ENCODE measurements around the gene ORM2.
A peak's percentile ranks its signal among the peaks of the same experiment; 100 is the strongest.
"Not testable (repeated sequence)": the region's sequence is repeated elsewhere in the genome, so short reads cannot be mapped to it uniquely, and the experiment has no call there.

ORM2 gene
- long read RNA-seq, donor 1: 0 reads
- long read RNA-seq, donor 2: 0 reads
- long read RNA-seq, donor 3: 0 reads
- long read RNA-seq, donor 4: 0 reads
- long read RNA-seq, donor 5: 0 reads
- long read RNA-seq, donor 6: 0 reads
- long read RNA-seq, donor 7: 0 reads
- long read RNA-seq, donor 8: 0 reads

GRCh38 chr9:114329625-114330022 lies at the start of gene ORM2:
Gene ORM2, plus strand, starts transcription at chr9:114329869. Its CDS starts 36 bp downstream, at chr9:114329905.
- not testable (repeated sequence) for DNase-seq

DNA sequence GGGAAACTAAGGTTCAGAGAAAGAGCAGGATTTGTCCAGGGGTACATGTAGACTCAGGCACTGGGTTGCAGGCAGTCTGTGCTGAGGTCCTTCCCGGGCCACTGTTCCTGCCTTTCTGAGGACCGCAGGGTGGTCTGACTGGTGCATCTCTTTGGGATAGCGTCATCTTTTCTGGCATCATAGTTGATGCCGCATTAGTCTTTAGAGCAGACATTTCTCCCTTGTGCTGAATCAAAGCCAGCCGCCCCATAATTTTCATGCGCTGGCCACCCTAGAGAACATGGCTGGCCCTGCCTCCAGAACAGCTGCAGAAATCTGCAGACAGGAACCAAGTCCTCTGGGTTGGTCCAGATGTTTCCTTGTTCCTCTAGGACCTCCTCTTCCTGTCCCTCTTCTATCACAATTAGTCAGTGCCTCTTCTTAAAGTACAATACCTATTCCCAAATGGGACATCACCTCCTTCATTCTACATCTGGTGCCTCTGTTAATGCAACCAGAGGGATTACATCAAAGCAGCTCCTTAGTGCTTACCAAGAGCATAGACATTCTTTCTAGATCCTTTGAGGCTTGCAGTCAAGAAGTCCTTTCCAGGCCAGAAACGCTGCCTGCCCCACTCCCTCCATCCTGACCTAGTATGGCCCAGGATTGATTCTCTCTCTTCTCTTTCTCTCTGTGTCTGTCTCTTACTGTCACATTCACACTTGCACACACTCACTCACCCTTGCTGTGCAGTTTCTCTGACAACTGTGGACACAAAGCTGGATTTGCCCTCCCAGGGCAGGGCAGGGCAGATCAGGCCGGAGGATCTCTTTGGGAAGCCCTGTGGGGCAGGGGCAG lies 48.8 kb upstream of the ORM2 start:
- DNase-seq: no peak

GRCh38 chr9:114281473-114282103 lies 48.1 kb upstream of the ORM2 start:
- no peak for DNase-seq

DNA sequence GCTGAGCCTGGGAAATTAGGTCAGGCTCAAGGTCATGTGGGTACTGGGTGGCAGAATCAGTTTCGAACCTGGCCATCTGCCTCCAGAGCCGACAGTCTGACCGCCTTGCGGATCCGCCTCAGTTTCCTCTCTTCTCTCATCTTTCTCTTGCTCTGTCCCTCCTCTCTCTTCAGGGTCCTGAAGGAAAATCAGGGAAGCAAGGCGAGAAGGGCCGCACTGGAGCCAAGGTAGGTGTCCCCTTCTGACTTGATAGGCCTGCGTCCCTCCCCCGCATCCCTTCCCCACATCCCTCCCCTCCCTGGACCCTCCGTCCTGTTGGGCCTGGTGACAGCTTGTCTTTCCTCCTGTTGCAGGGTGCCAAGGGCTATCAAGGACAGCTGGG lies 47.6 kb upstream of the ORM2 start:
- no peak for DNase-seq

- no peak for DNase-seq
Observed at GRCh38 chr9:114282507-114282906, 47.2 kb upstream of the ORM2 start.

DNA sequence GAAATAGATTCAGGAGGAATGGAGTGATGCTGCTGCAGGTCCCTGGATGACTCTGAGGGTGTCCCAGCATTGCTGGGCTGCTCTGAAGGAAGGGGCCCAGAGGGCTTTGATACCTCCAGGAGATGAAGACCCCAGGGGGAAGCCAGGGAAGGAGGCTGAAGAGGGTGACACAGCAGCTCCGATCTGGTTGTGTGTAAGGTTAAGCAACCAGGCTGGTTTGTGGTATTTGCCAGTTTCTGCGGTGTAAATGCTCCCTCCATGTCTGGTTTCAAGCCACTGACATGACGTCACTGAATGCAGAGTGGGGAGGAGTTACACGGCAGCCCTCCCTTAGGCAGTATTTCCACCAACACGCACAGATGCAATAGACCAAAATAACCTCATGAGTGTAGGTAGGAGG lies 46.7 kb upstream of the ORM2 start:
- DNase-seq: no peak

DNA sequence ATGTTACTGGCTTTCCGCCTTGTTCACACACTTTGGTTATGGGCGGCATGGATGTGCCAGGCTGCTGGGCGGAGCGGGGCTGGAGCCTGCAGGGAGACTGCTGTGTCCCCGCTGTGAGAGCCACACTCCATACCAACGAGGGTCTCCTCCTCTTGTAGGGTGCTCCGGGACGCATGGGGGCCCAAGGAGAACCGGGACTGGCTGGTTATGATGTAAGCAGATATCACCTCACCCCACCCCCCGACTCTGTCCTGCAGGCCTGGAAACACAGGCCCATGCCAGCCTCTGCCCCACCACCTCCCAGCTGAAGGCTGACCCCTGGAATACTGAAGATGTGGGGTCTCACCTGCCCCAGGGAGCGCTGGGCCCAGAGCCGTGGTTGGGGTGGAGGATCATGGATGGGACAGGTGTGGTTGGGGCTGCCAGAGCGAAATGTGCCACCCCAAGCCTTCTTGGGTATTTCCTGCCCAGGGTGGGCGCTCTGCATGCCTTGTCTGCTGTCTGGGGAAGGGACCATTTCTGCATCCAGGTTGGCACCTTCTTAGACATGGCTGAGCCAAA lies 46.0 kb upstream of the ORM2 start:
- no peak for DNase-seq

DNA sequence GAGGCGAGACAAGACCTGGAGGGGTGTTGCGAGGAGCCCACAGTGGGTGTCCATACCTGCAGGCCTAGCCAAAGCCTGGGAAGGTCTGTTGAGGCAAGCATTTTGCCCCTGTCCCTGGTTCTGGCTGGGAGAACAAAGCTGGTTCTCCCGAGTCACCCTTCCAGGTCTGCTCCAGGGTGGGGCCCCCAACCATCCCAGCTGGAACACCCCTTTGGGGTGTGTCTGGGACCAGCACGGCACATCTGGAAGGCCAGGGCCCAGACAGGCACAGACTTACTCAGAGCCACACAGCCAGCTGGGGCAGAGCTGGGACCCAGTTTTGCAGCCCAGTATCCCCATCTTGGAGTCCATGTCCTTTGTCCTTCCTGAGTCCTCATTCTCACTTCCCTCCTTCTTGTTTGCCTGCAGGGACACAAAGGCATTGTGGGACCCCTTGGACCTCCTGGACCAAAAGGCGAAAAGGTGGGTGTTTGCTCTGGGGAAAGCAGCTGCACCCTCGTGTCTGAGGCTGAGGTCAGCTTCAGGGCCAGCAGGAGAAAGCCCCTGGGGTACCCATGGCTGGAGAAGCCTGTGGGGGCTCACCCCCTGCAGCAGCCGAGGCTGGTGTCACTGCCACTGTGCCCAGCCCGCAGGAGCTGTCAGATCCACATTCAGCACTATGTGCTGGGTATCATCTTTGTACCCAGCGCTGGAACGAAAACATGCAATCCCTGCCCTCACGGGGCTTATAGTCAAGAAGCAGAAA lies 45.2 kb upstream of the ORM2 start:
- no peak for DNase-seq

DNA sequence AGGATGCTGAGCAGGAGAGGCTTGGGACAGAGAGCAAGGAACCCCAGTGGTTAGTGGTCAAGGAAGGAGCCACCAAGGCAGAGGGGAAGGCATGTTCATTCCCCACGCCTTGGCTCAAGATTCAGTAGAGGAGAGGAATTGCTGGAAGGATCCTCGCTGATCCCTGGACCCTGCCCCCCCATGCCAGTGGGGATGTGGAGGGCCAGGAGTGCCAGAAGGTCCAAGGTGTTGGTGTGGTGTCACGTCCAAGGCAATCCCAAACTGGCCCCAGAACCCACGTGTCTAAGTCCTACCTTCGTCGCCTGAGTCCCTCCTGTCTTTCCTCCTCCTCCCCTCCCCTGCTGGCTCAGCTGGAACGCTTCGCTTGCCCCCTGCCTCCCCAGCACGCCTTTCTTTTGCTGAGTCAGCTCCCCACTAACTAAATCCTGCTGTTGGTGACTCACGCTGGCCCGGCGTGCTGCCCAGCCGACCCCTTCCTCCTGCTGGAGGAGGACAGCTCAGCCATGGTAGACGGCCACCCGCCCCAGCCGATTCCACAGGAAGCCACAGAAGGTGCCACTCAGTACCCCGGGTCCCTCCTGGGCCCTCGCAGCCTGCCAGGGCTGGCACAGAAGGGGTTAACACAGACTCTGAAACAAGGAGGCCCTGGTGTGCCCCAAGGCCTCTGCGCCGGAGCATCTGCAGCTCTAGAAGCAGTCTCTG lies 44.4 kb upstream of the ORM2 start:
- DNase-seq: peak; percentile 57

GRCh38 chr9:114286146-114286679 lies 43.5 kb upstream of the ORM2 start:
- no peak for DNase-seq

- no peak for DNase-seq
Observed at GRCh38 chr9:114287001-114287762, 42.5 kb upstream of the ORM2 start.

GRCh38 chr9:114287763-114288192 lies 41.9 kb upstream of the ORM2 start:
- DNase-seq: no peak

GRCh38 chr9:114288193-114289091 lies 41.2 kb upstream of the ORM2 start:
- peak; percentile 47 for DNase-seq

GRCh38 chr9:114289106-114289505 lies 40.6 kb upstream of the ORM2 start:
- DNase-seq: no peak

GRCh38 chr9:114289571-114290481 lies 39.8 kb upstream of the ORM2 start:
- no peak for DNase-seq

- no peak for DNase-seq
Observed at GRCh38 chr9:114290561-114290986, 39.1 kb upstream of the ORM2 start.

DNA sequence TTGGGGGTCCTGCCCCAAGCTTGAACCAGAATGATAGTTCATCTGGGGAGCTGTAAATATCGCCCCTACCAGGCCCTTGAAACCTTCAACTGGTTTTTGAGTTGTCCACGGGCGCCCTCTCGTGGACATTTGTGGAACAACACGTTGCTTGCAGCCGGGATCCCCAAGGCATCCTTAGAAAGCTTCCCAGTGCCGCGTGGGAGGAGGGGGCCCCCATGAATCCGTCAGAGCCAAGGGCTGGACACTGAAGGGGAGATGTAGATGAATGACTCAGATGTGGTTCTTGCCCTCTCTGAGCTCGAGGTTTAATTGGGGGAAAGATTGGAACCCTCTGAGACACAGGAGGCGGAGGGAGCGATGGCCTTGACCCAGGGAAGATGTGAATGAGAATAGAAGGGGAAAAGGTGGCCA lies 38.6 kb upstream of the ORM2 start:
- DNase-seq: peak; percentile 58

GRCh38 chr9:114291886-114292590 lies 37.6 kb upstream of the ORM2 start:
- no peak for DNase-seq
